SK-N-SH treated with all-trans-retinoic acid at 6 μM for 48 hours (cell line): ENCODE results near the gene TOM1L2.

ENCODE experiments used
- ESRRG ChIP-seq: fragments of 250-450 bp; sonication (Bioruptor Pico); IDR thresholded peaks from 2 replicates; pipeline ENCODE4 v1.6.1; 2021; ENCODE audit warnings: mild to moderate bottlenecking
- TCF4 ChIP-seq: fragments of 250-450 bp; sonication (Bioruptor Pico); IDR thresholded peaks from 2 replicates; pipeline ENCODE4 v1.8.0; 2021; ENCODE audit warnings: mild to moderate bottlenecking, moderate library complexity, borderline replicate concordance
- TF ChIP-seq, protein P1 (sequence below): fragments of 250-450 bp; sonication (Bioruptor Pico); IDR thresholded peaks from 2 replicates; pipeline ENCODE4 v1.8.0; 2020; ENCODE audit warnings: mild to moderate bottlenecking, moderate library complexity, borderline replicate concordance
- TF ChIP-seq, protein P2 (sequence below): fragments of 250-450 bp; sonication (Bioruptor Pico); IDR thresholded peaks from 2 replicates; pipeline ENCODE4 v1.5.0; 2020; ENCODE audit warnings: mild to moderate bottlenecking, moderate library complexity

DNA sequence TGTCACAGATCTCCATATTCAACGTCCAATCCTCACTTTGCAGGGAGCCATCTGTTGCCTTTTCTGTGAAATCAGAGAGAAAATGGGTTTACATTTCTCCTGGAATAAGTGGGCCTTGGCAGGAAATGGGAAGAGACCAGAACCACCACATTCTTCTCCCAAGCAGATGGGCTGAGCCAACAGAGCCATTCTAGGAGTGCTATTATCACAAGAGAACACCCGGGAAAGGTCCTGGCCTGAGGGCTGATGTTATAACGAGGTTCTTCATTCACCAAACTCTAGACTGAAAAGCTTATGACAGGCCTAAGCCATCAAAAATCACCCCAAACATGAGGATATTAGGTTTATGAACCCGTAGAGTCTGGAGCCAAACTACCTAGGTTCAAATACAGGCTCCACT lies 64.7 kb downstream of the TOM1L2 start:
- TF ChIP-seq, protein P1, sequence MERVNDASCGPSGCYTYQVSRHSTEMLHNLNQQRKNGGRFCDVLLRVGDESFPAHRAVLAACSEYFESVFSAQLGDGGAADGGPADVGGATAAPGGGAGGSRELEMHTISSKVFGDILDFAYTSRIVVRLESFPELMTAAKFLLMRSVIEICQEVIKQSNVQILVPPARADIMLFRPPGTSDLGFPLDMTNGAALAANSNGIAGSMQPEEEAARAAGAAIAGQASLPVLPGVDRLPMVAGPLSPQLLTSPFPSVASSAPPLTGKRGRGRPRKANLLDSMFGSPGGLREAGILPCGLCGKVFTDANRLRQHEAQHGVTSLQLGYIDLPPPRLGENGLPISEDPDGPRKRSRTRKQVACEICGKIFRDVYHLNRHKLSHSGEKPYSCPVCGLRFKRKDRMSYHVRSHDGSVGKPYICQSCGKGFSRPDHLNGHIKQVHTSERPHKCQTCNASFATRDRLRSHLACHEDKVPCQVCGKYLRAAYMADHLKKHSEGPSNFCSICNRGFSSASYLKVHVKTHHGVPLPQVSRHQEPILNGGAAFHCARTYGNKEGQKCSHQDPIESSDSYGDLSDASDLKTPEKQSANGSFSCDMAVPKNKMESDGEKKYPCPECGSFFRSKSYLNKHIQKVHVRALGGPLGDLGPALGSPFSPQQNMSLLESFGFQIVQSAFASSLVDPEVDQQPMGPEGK (CRISPR knock-in tag) = no peak
- TF ChIP-seq, protein P2, sequence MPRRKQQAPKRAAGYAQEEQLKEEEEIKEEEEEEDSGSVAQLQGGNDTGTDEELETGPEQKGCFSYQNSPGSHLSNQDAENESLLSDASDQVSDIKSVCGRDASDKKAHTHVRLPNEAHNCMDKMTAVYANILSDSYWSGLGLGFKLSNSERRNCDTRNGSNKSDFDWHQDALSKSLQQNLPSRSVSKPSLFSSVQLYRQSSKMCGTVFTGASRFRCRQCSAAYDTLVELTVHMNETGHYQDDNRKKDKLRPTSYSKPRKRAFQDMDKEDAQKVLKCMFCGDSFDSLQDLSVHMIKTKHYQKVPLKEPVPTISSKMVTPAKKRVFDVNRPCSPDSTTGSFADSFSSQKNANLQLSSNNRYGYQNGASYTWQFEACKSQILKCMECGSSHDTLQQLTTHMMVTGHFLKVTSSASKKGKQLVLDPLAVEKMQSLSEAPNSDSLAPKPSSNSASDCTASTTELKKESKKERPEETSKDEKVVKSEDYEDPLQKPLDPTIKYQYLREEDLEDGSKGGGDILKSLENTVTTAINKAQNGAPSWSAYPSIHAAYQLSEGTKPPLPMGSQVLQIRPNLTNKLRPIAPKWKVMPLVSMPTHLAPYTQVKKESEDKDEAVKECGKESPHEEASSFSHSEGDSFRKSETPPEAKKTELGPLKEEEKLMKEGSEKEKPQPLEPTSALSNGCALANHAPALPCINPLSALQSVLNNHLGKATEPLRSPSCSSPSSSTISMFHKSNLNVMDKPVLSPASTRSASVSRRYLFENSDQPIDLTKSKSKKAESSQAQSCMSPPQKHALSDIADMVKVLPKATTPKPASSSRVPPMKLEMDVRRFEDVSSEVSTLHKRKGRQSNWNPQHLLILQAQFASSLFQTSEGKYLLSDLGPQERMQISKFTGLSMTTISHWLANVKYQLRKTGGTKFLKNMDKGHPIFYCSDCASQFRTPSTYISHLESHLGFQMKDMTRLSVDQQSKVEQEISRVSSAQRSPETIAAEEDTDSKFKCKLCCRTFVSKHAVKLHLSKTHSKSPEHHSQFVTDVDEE = no peak
- TF ChIP-seq ESRRG (no peak), TCF4 (no peak)
